ENCODE data around the gene ZNRD2.

GRCh38 chr11:65609665-65610064, 39.4 kb downstream of the ZNRD2 start:
- TF ChIP-seq CTCF (IDR thresholded peaks at IDR 0.05), result no peak
- TF ChIP-seq POLR2A (IDR thresholded peaks at IDR 0.05), result no peak
